HL-60/S4 (cell line): ENCODE results near the gene IGF1R.

Experiments
- in situ Hi-C: fragments of 300-500 bp; cut with MboI; formaldehyde crosslinking; loops from 2 replicates; pipeline ENCODE4 v1.14.3; 2022; ENCODE audit warnings: low sequenced_read_pairs

The IGF1R gene

DNA sequence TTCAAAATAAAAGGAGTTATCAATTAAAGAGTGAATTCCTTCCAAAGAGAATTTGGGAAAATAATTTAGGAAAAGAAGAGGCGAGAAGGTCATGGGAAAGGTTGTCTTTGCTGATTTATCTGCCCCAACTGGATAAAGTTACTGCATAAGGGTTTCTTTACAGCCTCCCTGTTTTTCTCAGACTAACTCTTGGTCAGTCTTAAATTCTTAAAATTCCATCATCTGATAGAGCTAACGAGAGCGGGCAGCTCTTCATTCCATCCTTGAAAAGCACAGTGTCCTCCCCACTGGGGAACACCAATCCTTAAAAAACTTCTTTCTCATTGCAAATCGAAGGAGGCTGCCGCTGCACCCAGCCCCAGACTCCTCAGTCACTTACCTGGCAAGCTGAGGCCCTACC is 252.0 kb downstream of the IGF1R start:
- in situ Hi-C loops, result no loop called here

DNA sequence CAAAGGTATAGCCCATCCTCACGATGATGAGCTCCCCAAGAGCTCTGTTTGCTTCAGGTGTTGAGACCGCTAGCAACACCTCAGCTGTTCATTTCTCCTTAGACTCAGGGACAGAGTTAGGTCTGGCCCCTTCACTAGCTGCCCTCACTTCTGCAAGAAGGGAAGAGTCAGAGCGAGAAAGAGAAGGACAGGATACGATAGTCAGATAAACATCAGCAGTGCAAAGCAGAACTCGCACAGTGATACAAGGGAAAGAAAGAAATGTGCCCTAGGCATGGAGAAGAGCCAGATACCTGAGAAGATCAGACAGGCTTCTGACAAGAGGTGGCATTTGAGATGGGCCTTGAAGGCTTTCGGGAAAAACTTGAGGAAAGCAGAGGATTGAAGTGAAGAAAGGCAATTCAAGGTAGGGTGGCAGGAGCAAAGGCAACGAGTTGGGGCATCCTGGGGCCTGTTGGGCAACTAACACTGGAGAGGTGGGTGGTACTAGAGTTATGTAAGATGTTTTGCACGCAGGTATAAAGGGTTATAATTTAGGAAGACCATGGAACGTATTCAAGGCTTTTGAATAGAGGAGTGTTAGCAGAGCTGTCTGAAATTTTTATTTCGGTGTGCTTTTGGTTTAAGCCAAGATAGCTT is 253.2 kb downstream of the IGF1R start:
- in situ Hi-C loops, result no loop called here

DNA sequence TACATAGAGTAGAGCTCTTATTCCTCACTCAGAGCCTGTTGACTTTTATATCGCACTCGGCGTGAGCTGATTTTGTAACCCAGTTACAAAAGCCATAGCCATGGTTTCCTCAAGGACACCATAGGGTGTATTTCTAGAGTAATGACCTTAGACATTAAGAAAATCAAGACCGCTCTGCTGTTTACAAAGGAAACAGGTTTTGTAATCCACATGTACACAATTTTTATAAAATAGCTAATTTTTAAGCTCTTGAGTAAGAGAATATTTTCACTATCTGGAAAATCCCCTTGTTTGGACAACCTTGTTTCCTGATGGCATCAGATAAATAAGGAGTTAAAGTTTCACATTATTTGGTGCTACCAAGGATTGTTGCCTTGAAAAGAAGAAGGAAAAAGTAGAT is 254.6 kb downstream of the IGF1R start:
- in situ Hi-C loops, result no loop called here

DNA sequence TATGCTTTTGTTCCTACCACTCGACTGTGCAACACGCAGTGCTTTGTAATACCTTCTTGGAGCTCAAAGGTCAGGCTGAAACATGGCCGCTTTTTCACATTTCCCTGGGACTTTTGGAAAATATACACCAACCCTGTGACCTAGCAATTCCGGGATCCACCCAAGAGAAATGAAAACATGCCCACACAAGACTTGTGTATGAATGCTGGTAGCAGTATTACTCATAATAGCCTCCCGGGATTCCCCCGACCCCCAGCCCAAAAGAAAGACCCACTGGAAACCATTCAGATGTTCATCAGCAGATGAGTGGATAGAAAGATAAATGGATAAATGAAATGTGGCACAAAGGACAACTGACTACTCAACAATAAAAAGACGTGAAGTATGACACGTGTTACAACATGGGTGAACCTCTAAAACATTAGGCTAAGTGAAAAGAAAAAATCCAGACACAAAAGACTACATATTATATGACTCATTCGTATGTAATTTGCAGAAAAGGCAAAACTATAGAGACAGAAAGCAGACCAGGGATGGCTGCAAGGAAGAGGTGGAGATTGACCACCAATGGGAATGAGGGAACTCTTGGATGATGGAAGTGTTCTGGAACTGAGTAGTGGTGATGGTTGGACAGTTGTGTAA is 255.2 kb downstream of the IGF1R start:
- in situ Hi-C loops, result no loop called here

DNA sequence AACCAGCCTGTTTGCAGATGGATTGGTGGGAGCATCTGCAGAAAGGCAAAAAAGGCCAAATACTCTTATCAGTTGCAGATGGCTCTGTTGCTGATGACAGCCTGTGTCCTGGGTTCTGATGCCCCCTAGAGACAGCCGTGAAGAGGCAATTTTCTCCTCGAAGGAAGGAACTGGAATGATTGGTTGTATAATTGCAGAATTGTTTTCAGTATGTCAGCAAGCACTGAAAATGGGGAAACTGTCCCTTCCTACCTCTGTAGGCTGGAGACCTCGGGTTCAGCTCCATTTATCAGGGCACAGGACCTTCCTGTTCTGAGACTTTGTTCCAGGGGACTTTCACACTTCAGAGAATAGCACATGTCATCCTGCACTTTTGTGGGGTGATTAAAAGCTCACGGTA is 256.2 kb downstream of the IGF1R start:
- in situ Hi-C loops, result no loop called here

DNA sequence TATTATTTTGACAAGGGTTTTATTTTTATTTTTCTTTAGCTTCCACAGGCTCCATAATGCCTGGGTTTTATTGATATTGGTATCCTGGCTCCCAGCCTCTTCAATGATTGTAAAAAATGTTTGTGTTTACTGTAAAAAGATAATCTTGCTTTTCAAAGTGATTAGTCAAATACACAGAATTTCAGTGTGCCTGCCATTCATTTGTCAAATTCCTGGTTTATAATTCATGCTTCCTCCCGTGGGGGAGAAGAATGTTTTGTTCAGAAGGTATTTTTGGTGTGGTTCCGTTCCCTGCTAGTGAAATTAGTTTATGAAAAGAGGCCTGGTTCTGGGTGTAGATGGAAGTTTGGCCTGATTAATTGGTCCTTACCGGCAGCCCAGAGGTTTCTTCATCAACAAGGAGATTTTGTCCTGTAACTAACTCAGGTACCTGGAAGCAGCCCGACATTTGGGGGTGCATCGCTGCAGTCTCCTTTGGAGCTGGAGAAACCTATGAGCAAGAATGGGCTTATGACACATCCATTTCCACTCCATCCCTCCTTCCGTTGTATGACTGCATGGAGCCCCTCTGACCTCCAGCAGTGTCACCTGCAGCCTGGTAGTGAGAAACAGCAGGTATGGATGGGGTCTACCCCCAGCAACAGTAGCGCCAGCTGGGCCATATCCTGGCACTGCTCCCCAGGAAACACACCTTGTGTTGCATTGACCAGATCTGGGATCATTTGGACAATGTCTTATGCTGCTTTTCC is 257.8 kb downstream of the IGF1R start:
- in situ Hi-C loops, result no loop called here

DNA sequence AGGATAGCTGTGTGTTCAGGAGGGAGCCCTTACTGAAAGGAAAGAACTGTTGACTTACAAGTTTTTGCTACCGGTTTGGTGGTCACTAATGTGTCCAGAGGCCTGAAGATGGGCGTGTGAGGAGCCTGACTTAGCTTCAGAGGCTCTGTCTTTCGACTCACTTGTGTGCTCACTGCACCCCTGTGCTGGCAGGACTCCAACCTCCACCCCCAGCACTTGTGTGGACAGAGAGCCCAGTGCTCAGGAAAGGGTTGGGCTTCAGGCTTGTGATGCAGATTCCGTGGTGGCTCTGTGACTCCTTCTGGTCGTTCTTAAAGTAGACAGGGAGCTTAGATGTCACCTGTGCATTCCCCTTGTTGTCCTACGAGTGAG is 258.4 kb downstream of the IGF1R start:
- in situ Hi-C loops, result no loop called here

DNA sequence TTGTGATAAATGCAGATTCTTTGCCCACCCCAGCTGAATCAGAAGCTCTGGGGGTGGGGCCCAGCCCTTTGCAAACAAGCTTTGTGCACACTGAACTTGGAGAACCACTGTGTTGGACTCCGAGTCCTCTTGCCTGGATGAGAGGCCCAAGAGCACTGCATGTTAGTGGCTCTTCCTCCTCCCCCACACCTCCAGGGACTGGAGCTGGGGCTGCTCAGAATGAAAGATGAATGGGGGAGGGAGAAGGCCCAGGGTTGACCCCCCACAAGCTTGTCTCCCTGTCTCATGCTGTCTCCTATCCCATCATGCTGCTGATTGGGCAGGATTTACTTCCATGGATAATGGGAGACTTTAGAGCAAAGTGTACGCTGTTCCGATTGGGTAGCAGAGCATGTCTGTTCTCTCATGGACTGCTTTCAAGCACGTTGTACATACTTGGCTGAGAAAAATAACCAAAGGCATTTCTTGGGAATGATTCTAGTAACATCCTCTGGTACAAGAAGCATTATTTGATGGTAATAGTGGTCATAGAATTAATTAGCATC is 259.7 kb downstream of the IGF1R start:
- in situ Hi-C loops, result no loop called here

DNA sequence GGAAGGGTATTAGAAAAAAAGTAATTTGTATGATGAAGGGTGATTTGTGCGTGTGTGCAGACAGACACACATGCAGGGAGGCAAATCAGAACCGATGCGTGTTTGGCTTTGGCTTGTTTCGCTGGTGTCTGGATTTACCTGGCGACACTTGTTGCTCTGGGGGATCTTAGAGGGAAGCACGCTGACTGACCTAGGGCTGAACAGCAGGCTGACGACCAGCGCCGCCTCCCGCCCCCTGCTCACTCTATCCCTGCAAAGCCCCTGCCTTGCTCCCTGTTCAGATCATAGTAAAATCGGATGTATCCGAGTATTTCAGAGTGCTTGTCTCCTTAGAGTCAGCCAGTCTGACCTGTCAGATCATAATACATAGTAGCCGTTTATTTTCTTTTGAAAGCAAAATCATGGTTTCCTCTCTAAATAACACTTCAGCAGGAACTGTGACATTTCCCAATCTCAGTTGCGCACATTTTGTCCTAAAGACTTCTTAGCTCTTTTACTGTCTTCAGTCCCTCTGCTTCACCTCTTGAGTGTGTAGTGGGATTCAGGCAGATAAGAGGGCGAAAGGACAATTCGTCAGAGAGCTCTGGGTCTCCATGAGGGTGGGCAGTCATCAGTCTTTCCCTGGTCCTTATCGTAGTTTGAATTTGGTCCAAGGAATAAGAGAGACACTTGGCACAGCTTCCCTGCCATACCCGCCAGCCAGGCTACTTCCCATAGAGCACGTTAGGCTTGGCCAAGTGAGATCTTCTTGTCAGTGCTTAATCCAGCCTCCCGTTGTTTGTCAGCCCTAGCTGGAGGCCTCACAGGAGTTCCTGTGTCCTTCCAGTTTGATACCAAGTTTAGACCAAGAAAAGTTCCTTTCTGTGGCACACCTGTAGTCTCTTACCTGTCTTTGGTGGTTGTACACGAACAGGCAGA is 261.9 kb downstream of the IGF1R start:
- in situ Hi-C loops, result no loop called here

DNA sequence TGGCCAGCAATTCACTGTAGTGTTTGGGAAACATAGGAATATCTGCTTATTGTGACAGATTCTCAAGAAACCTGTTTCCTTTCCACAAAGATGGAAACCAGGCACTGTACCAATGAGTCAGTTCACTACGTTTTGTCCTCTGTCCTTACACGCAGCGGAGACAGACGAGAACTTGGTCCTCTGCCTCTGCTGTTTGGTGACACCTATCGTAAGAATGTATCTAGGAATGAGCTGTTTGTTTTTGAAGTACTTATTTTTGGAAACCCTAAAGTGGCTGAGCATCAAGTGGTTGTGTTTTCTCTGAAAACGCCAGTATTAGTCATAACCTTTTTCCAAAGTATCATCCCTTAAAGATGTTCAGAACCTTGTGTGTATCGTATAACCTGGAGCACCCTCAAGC is 266.3 kb downstream of the IGF1R start:
- in situ Hi-C loops, result no loop called here

DNA sequence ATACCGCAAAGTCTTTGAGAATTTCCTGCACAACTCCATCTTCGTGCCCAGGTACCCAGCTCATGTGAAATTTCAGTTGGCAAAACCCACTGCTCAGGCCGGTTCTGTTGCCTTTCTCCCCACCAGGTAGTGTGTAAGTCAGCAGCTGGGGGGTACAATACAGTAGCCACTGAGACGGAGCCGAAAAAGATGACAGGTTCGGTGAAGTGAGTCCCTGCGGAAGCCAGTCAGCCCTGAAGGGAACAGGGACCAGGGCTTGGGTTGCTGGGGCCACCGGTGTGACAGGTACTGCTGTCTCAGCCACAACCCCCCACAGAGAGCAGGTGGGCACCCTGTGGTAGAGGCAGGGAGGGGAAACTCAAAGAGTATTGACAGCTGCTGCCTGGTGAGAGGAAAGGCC is 268.5 kb downstream of the IGF1R start:
- in situ Hi-C loops, result no loop called here

DNA sequence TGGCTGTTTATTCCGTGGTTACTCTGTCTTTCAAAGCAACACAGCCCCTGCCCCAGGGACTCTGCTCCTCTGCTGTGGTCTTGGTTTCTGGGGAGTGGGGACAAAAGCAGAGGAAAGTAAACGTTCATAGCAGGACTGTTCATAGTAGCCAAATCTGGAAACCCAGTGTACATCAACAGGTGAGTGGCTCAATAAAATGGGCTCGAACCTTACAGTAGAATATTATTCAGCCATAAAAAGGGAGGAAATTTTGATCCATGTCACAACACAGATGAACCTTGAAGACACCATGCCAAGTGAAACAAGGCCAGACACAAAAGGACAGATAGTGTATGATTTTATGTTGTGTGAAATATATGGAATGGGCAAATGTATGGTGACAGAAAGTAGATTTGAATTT is 269.1 kb downstream of the IGF1R start:
- in situ Hi-C loops, result no loop called here

DNA sequence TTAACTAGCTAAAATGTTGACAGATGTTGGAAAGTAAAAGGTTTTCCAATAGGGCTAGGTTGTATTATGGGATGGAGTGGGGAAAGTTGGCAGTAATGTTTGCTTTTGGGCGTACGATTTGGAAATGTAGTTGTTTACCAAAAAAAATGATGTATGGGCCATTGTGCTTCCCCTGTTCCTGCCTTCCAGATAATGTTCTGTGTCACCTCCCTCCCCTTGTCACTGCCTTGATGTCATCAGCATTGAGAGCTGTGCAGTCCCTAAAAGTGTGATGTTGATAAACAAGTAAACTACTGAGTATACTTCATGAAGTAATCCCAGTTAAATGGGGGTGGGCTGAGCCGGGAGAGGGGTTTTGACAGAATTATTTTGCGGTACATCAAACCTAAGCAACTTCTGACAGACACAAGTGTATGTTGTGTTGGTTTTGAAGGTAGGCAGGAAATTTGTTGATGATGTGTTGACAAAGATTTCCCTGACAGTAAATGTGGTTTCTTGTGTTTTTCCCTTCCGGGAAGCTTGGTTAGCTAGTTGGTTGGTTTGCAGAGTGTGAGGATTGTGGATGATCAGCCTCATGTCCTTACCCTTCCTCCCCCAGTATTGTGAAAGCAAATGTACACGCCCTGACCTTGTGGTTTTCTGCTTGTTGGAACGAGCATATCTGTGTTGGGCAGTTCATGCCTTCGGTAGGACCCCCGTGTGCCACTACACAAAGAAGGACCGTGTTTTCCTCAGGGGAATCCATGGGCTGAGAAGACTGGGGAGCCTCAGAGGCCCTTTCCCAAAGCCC is 271.9 kb downstream of the IGF1R start:
- in situ Hi-C loops, result no loop called here

DNA sequence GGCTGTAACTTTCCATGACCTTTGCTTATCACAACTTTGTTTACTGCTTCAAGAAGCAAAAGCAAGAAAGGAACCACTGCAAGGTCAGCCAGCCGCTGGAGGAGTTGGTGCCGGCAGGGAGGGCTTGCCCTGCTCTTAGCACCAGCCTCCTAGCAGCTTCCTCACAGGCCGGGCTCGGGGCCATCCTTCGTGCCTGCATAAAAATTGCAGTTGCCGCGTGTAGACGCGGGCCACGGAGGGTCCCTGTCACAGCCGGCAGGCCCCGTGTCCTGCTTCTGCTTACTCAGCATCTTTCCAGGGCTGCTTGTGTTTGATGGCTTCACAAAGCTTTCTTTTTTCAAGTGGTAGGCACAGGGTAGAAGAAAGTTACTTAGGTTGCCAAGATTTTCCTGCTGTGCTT is 274.8 kb downstream of the IGF1R start:
- in situ Hi-C loops, result no loop called here

DNA sequence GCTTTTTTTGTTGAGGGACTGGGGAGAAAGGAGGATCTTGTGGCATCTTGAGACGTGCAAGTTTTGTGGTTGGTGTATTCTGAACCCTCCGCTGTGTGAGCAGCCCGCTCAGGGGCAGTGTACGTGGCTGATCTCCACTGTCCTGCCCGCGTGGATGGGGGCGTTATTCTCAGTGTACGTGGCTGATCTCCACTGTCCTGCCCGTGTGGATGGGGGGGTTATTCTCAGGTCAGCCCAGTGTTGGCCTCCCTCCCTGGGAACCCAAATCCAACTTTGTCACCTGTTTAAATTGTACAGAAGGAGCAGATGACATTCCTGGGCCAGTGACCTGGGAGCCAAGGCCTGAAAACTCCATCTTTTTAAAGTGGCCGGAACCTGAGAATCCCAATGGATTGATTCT is 275.2 kb downstream of the IGF1R start:
- in situ Hi-C loops, result no loop called here

DNA sequence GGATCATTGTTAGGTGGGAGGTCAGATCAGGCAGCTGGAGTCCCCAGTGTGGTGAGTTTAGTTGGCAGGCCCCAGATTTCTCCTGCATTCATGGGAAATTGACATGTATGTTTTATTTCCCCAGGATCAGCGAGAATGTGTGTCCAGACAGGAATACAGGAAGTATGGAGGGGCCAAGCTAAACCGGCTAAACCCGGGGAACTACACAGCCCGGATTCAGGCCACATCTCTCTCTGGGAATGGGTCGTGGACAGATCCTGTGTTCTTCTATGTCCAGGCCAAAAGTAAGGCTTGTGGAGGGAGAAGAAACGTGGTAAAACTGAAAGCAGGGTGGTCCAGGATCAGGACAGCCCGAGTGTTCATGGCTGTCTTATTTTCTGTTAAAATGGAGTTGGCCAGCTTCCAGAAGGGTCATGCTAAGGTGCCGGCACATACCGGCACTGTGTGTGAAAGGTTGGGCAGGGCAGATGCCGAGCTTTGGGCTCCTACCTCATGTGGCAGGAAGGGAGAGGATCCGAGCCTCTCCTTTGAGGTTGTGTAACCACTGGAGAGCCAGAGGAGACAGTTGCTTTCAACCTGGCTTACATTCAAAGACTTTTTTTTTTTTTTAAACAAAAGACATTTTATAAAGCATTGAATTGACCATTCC is 276.2 kb downstream of the IGF1R start:
- in situ Hi-C loops, result no loop called here

DNA sequence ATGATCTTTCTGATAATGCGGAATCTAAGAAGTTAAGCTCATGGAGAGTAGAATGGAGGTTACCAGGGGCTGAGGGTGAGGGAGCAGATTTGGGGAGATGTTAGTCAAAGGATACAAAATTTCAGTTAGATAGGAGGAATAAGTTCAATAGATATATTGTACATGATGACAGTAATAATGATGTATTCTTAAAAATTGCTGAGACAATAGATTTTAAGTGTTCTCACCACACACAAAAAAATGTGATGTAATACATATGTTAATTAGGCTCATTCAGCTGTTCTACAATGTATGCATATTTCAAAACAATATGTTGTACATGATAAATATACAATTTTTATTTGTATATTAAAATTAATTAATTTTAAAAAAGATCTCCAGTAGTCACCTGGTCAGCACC is 277.9 kb downstream of the IGF1R start:
- in situ Hi-C loops, result no loop called here

DNA sequence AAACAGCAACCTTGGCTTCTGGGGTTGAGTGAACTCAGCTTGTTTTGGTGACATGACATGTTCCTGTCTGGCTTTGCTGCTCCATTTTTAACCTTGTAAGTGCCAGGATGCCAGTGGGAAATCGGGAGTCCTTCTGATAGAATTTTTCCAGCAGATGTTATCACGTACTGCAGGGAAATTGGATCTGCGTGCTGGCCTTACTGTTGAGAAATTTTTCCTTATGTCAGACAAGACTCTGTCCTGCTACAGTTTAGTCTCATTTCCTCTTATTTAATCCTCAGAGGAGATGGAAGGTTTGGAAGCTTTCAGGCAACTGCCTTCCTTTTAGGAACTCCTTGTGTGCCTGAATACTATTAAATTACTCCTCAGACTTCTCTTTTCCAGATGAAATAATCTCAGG is 278.7 kb downstream of the IGF1R start:
- in situ Hi-C loops, result no loop called here

DNA sequence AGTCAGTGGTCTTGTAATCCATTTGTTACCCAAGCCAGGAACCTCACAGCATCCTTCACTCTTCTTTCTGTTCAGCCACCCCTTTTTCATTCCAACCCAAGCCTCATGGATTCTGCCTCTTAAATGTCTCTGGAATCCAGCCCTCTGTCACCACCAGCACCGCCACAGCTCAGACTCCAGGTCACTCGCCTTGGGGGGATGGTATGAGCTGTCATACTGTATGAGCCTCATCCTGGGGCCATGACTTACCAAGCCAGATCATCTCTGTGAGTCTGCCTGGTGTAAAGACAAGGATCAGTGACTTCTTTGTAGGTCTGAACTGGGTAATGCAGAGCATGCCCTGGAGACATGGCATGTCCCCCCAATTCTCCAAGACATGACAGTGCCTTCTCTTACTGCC is 279.7 kb downstream of the IGF1R start:
- in situ Hi-C loops, result no loop called here

DNA sequence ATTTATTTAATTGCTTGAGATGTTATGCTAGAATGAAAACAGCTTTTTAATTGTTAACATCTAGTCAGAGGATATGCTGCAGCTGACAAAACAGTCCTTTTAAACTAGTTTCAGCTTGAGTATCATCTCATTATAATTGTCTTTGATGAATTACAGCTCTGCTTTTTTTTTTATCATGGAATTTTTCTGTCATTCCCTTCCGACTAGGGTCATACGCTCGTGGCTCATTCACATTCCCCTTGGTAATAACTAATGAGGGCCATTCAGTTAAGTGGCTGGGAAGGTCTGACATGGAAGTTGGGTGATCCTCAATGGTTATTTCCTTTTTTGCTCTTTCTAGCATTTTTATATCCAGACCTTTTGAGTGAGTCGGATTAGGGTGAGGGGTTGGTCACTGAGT is 282.2 kb downstream of the IGF1R start:
- in situ Hi-C loops, result no loop called here
